22Rv1 (cell line): ENCODE results near the gene USP24.

ENCODE experiments used
- H3K27ac ChIP-seq: fragments of 450-650 bp; 2 replicates; pipeline ENCODE4 v1.5.1; 2017
- CTCF ChIP-seq: fragments of 450-650 bp; IDR thresholded peaks from 2 replicates; pipeline ENCODE4 v1.5.1; 2017; ENCODE audit warnings: mild to moderate bottlenecking
- ZFX ChIP-seq: fragments of 450-650 bp; IDR thresholded peaks from 2 replicates; pipeline ENCODE4 v1.6.1; 2017; ENCODE audit warnings: antibody characterized with exemption, borderline replicate concordance

The USP24 gene

GRCh38 chr1:55171694-55172093 lies 43.5 kb downstream of the USP24 start:
- no peak overlapping the region for H3K27ac ChIP-seq
- no peak for TF ChIP-seq ZFX
- no peak for TF ChIP-seq CTCF

- no peak for TF ChIP-seq CTCF
- no peak for TF ChIP-seq ZFX
- H3K27ac ChIP-seq, result no peak overlapping the region
Measured at GRCh38 chr1:55170426-55170825, 44.7 kb downstream of the USP24 start.

- TF ChIP-seq CTCF (no peak), ZFX (no peak)
- H3K27ac ChIP-seq, result no peak overlapping the region
Measured at GRCh38 chr1:55169126-55169525, 46.0 kb downstream of the USP24 start.

- no peak for TF ChIP-seq ZFX
- no peak for TF ChIP-seq CTCF
- H3K27ac ChIP-seq, result no peak overlapping the region
Measured at GRCh38 chr1:55168353-55168752, 46.8 kb downstream of the USP24 start.

GRCh38 chr1:55167224-55167871 lies 47.8 kb downstream of the USP24 start:
- no peak overlapping the region for H3K27ac ChIP-seq
- no peak for TF ChIP-seq ZFX
- TF ChIP-seq CTCF, result no peak

GRCh38 chr1:55164906-55165305 lies 50.3 kb downstream of the USP24 start:
- no peak overlapping the region for H3K27ac ChIP-seq
- TF ChIP-seq ZFX, result no peak
- TF ChIP-seq CTCF, result no peak

- no peak overlapping the region for H3K27ac ChIP-seq
- TF ChIP-seq CTCF (no peak), ZFX (no peak)
Measured at GRCh38 chr1:55159571-55159970, 55.6 kb downstream of the USP24 start.
